Measurements from ENCODE around the gene FHIT. TPM values are rescaled to one million over a fixed set of nuclear protein-coding genes. Genes with fewer than 3 reads are reported as not detected.

The FHIT gene
- total RNA-seq, 1 experiment from 2014 or later: 2.1 TPM

DNA sequence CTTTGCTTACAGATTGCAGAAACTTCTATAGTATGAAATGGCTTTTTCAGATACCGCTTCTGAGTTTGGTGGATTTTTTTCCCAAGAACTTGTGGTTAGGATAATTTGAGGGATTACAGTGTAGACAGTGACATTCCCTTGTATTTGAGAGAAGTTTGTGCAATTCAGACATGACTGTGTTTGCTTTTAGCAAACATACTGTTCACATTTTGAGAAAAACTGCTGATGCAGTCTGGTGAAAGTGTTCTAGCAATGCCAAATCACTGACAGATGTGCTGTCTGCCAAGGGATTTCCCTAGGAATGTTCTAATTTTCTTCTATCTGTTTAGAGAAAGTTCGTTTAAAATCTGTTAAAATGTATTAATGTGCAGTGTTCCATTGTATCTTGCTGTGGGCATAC is 652.6 kb downstream of the FHIT start:
- no peak for DNase-seq (ENCODE audit: extremely low read depth, low read depth)

DNA sequence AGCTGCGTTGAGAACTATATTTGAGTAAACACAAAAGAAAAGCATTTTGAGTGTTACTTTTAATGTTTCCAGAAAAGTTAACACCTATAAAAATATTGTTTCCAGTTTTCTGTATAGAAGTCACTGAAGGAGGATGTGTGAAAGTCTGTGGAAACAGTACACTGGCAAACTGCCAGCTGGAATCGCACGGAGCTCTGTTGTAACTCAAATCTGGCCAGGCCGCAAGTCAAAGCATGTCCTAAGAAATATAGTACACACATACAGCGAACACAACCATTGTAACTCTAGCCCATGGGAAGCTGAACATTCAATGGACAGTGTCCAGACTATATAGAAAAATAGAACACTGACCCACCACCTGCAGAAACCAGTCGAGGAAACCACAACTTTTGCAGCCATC is 657.2 kb downstream of the FHIT start:
- no peak for DNase-seq (ENCODE audit: extremely low read depth, low read depth)

DNA sequence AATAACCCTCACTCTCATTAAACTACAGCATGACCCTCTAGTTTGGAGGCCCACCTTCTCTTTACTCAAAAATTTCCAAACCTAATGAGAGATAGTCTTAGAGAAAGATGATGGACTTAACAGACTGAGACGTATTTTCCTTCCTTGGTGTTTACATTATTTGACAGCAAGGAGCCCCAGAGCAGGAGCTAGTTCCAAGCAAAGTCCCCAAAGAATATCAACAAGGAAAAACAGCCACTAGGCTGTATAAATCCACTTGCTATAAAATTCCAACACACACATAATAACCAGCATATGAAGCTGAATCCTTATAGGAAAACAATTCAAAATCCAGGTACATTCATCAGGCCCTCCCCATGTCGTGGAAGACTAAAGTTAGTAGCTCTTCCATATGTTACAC is 660.0 kb downstream of the FHIT start:
- no peak for DNase-seq (ENCODE audit: extremely low read depth, low read depth)

DNA sequence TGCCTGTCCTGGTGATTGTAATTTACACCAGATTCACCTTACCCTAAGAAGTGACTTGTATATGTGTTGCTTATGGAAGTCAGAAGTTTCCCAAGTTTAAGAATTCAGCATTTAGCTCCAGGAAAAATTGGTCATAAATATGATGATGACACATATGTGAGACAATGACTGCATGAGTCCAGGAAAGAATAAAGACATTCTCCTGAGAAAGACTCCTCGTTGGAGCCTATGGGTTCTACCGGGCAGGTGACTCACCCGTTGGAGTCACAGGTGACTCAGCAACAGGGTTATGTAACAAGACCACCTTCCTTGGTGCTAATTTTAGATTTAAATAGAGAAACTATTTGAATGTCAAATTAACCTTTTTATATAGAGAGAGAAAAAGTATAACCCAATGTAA is 662.4 kb downstream of the FHIT start:
- DNase-seq (ENCODE audit: extremely low read depth, low read depth): no peak

DNA sequence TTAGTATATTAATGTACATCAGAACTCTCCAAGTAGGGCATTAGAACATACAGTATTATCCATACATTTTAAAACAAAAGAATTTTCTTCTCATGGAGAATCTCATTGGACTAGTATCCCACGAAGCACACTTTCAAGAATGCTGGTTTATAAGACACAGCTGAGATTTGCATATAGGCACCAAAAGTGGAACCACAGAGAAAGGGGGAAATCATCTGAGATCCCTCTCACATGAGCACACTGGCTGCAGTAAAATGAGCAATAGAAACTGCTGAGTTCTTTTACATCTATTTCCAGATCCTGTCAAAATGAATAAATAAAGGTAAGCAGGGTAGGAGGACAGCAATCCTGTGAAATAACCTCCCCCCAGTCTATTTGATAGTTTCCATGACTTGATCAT is 665.3 kb downstream of the FHIT start:
- no peak for DNase-seq (ENCODE audit: extremely low read depth, low read depth)

DNA sequence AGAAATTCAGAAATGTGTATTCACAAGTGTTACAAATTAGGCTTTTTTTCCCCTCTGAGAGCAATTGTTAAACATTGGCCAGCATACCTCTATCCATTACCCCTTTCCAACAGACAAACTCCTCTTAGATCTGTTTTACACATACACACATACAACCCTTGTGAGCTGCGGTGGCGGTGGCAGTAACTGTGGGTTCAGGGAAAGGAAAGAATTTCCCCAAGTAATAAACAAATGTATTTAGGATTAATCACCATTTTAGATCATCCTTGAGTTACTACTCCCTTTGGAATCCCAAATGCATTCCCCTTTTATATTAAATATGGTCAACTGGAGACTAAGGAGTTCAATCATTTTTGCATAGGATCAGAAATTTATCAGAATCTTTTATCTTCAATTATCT is 667.0 kb downstream of the FHIT start:
- DNase-seq (ENCODE audit: extremely low read depth, low read depth): no peak

DNA sequence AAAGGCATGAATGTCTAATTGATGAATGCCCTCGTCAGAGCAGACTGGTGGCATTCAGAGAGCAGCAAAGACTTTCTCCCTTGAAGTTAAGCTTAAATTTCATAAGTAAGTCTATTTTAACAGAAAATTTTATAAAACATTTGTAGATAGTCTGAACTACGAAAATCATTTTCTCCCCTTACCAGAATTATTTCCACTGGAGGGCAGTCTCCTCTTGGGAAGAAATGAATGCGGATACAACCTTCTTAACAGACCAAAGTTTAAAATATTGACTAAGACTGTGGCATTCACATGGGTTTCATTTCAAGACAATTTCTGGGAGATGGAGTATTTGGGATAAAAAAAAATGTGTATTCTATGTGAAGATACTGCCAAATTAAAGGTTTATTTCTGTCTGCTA is 669.0 kb downstream of the FHIT start:
- no peak for DNase-seq (ENCODE audit: extremely low read depth, low read depth)

DNA sequence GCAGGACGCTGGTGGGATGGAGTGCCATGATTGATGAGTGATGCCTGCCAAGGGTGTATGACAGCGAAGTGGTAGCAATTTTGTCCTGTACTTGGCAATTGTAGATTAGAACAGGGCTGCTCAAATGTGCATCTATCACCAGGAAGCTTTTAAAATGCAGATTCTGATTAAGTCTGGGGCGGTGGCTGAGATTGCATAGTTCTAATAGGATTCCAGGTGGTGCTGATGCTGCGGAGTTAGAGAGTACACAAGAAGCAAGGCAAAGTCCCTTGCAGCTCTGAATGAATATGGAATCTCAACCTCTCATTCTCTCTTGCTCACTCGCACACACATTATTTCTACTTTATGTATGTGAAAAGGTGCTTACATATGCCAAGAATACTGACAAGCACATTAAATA is 670.4 kb downstream of the FHIT start:
- no peak for DNase-seq (ENCODE audit: extremely low read depth, low read depth)

DNA sequence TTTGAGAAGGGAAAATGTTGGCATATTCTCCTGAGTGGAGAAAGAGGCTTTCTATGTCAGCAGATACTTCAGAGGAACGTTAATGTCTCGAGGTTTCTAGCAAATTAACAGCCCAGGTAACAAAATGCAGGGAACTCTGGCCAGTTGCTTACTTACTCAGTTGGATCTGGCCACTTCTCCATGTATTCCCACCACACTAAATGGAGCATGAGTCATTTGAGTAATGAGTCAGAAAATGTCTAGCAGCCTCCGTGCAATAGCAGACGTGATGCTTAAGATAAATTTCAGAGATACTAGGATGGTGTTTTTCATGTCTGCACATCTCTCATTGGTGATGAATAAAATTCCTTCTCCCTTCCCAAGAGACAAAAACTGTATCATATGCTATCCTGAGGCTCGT is 671.5 kb downstream of the FHIT start:
- no peak for DNase-seq (ENCODE audit: extremely low read depth, low read depth)

DNA sequence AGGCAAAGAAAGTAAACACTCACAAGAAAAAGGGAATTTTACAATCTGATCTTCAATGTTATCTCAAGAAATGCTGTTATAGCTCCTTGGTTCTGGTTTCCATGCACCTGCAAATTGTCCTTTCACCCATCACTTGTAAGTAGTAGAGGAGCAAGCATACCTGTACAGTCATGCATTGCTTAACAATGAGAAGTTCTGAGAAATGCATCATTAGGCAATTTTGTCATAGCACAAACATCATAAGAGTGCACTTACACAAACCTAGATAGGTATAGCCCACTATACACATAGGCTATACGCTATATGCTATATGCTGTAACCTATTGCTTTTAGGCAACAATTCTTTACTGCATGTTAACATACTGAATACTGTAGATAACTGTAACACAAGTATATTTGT is 672.3 kb downstream of the FHIT start:
- no peak for DNase-seq (ENCODE audit: extremely low read depth, low read depth)

DNA sequence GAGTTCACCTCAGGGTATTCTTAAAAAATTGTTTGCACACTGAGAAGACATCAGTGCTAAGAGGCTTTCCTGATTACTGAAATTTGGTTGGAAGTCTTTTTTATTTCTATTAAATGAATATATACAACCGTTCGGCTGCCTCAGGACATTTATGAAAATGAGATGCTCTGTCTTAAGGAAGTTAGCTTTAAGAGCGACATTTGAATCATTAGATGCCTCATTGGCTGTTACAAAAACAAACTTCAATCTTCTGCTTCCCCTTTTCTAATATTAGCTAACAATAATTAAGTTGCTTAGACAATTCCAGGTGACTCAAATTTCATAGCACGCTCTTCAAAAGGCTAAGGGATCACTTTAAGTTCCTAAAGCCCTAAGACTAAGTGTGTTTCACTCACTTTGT is 673.7 kb downstream of the FHIT start:
- no peak for DNase-seq (ENCODE audit: extremely low read depth, low read depth)

DNA sequence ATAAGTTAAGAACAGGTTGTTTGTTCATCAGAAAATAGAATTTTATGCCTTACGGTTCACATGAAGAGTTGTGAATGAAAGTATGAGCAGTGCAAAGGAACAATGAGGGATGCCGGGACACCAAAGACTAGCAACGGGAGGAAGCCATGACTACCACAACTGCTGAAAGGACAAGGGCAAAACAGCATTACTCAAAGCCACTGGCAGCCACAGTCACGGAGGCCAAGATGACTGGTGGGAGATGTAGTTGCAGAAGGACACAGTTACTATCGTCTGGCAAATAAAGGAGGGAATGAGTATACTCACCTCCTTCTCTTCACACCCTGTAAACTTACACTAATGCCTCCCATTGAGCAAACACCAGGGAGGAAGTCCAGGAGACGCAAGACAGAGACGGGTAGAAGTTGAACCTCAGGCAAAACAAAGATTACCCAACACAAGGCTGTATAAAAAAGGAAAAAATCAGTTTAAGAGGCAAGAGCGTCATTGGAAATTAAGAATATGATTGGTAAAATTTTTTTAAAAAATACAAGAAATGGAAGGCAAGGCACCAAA is 675.5 kb downstream of the FHIT start:
- DNase-seq (ENCODE audit: extremely low read depth, low read depth): no peak

DNA sequence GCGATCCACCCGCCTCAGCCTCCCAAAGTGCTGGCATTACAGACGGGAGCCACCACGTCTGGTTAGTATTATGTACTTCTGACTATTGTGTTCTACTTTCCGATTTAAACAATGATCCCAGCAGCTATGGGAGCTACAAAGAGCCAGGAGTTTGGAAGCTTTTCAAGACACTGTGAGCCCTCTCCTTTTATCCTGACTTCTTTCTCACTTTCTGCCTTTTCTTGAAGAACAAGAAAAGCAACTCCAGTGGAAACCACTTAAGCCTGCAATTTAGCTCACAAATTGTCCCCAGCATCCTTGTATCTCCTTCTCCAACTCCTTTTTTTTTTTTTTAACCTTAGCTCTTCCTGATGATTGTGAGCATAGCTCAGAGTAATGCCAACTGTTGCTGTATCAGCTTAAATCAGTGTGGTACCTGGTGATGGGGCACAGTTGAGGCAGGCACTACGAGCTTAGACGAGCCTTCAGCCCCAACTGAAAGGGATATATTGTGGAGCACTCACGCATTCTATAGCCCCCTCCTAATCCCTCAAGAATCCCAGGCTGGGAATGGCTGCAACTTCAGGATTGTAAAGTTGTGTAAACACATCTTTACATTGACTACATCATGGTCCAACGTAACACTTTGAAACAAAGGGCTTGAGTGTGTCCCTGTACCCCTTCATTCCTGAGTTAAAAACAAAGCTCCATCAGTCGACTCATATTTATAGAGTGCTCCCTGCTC is 677.0 kb downstream of the FHIT start:
- DNase-seq (ENCODE audit: extremely low read depth, low read depth): no peak

DNA sequence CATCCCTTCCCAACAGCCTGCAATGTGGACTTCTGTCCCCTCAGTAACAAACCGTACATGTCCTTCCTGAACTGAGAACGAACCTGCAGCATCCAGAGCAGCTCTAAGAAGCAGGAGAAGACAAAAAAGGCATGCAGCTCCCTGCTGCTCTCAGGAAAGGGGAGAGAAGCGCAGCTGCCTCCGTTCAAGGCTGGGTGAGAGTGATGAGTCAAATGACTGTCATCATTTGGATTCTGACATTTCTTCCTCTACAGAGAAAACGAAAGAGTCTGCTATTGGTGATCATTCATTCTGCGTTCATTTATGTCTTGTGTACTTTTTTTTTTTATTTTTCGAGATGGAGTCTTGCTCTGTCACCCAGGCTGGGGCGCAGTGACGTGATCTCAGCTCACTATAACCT is 677.8 kb downstream of the FHIT start:
- no peak for DNase-seq (ENCODE audit: extremely low read depth, low read depth)

DNA sequence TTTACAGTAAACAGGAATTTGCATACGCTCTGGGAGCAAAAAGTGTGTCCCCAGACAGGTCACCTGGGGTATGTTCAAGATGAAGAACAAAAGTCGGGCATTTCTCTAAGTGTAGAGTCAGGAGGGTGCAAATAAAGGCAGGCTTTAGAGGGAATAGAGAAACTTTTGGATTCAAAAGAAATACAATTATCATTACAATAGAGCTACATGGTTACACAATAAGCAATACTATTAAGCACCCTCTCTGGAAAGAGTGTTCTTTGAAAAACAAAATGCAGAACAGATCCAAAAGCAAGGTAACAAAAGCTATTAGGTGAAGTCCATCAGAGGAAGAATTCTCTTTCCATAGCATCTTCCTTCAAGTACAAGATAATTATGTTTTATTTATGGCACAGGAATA is 679.7 kb downstream of the FHIT start:
- no peak for DNase-seq (ENCODE audit: extremely low read depth, low read depth)

DNA sequence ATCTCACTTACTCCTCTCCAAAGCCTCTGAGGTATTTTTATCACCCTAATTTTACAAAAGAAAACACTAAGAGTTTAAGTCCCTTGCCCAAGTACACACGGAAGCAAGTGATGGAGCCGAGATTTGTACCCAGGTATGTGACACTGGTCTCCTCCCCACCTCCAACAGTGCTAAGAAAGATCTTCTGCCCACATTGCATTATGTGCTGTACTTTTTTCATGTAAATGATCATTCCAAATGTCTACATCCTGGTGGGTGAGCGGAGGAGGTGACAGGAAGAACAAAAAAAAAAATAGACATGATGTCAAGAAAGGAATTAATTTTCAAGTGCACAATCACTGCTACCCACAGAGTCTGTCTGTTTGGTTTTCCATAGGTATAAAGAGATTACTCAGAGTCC is 694.1 kb downstream of the FHIT start:
- no peak for DNase-seq (ENCODE audit: extremely low read depth, low read depth)

DNA sequence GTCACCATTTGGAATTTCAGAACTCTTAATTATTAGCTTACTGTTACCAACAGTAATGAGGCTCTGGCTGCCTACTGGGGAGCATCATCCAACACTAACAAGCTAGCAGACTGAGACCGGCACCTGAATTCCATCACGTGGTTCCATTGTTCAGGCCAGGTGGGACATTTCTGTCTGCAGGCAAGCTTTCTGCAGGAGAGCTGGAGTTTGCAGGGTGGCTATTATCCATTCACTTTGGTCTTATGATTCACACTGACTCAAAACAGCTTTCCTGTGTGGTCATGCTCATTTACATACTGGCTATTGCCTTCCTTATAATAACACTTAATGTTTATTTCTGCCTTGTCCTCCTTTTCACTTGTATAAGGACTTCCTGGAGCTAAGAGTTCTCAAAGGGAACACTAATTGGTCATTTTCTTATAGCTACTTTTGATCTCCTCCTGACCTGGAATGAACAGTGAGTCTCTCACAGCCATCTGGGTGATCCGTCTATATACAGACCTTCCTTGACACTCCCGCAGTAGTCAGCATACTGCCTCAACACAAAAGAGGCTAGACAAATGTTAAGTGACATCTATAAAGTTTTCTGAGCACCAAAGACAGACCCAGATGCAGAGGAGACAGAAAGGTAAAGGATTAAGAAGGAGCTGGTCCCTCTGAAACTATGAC is 695.4 kb downstream of the FHIT start:
- DNase-seq (ENCODE audit: extremely low read depth, low read depth): no peak

DNA sequence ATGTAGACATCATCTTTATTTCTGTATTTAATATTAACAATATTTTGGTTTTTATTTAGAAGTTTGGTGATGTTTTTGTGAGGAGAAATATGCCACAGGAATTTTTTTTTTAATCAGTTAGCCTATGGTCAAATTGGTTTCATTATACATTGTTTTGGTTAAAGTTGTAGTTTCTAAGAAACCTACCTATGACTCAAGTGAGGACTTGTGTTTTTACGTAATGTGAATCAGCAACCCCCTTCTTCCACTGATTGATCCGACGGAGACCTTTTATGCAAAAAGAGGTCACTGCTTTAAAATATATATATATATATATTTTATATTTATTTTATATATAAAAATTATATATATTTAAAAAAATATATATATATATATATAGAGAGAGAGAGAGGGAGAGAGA is 698.1 kb downstream of the FHIT start:
- no peak for DNase-seq (ENCODE audit: extremely low read depth, low read depth)

DNA sequence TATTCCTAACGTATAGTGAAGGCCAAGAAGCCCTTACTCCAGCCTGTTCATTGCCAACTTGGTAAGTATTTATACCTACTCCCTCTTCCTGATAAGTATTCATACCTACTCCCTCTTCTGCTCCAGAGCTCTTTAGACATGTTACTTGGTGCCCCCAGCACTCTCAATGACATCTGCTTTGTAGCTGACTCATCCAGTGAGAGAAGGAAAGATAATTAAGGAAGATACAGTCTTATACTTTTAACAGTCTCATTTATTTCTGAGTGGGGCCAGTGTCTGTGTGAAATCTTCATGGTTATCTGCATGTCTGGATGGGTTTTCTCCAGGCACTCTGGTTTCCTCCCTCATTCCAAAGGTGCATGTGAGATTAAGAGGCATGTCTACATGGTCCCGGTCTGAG is 698.7 kb downstream of the FHIT start:
- DNase-seq (ENCODE audit: extremely low read depth, low read depth): no peak

DNA sequence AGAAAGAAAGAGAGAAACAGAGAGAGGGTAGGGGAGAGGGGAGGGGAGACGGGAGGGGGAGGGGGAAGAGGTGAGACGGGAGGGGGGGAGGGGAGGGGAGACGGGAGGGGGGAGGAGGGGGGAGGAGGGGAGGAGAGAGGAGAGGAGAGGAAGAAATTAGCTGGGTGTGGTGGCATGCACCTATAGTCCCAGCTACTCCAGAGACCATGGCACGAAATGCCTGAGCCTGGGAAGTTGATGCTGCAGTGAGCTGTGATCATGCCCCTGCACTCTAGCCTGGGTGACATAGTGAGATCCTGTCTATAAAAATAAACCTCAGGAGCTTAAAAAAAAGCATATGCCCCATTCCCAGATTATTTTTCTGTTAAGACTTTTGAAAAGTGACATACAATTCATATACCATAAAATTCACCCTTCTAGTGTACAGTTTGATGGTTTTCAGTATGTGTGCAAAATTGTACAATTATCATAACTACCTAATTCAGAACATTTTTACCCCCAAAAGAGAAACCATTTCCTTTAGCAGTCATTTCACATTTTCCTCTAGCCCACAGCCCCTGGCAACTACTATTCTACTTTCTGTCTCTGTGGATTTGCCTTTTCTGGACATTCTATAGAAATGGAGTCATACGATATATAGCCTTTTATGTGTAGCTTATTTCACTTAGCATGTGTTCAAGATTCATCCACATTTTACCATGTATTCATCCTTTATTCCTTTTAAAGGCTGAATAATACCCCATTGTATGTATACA is 699.6 kb downstream of the FHIT start:
- DNase-seq (ENCODE audit: extremely low read depth, low read depth): no peak

DNA sequence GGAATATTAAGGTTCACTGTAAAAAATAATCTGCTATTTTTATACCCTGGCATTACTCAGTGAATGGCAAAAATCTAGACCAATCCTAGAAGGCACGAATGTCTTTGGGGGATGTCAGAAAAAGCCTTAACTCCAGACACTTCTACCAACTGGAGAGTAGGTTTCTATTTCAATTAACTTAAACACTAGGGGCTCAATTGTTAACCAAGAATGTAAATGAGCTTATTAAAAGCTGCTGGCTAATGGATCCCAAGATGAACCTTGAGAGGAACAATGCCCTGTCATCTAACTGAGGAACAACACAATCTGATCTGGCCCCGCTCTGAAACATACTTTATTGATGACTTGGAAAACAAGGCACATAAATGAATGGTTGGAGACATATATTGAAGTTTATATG is 701.4 kb downstream of the FHIT start:
- no peak for DNase-seq (ENCODE audit: extremely low read depth, low read depth)

DNA sequence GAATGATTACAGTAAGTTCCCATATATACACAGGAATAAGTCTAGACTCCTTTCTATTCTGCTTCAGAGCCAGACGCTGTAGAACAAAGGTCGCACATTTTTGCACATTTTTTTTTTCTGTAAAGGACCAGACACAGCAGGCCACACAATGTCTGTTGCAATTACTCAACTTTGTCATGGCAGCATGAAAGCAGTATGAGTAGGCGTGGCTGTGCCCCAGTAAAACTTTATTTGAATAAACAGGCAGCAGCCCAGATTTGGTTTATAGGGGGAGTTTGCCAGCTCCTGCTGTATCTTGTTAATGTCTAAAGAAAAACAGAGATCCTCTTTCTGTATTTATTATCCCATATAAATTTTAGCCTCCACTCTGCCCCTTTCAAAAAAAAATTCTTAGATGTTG is 708.3 kb downstream of the FHIT start:
- no peak for DNase-seq (ENCODE audit: extremely low read depth, low read depth)

Data from NCI-H460 (cell line).